Prostate gland (tissue), 2 donors: ENCODE data around the gene AKT1S1. TPM values are rescaled to one million over a fixed set of nuclear protein-coding genes. Genes with fewer than 3 reads are reported as not detected.

ENCODE experiments used
- DNase-seq: peaks from one replicate; pipeline ENCODE4 v3.0.0-alpha.2; 2019; ENCODE audit warnings: low spot score
- H3K27ac ChIP-seq, 2 donors: fragments of 200-600 bp; sonication (generic); 2 replicates each; pipeline ENCODE4 v1.5.1; 2017 to 2019
- H3K27me3 ChIP-seq: fragments of 200-600 bp; sonication (generic); replicated peaks from 2 replicates; pipeline ENCODE4 v1.5.1; 2019; ENCODE audit not compliant: insufficient read depth
- H3K36me3 ChIP-seq, 2 donors: fragments of 200-600 bp; sonication (generic); 1 replicate in 1 of 2; 2 replicates in 1 of 2; pipeline versions ENCODE4 v1.5.1 to v1.8.1; 2017 to 2019
- H3K4me1 ChIP-seq: fragments of 200-600 bp; sonication (generic); replicated peaks from 2 replicates; pipeline ENCODE4 v1.5.1; 2019
- H3K4me3 ChIP-seq, 2 donors: fragments of 200-600 bp; sonication (generic); 2 replicates each; pipeline ENCODE4 v1.5.1; 2017 to 2019
- H3K9me3 ChIP-seq: fragments of 200-600 bp; sonication (generic); 2 replicates; pipeline ENCODE4 v1.5.1; 2017
- CTCF ChIP-seq, 4 experiments: fragments of 200-600 bp in 2 of 4; fragments of 450-650 bp in 2 of 4; sonication (generic) in 2 of 4; IDR thresholded peaks; 1 replicate in 3 of 4; 2 replicates in 1 of 4; pipeline ENCODE4 v1.5.1; 2016 to 2019; ENCODE audit warnings: antibody characterized with exemption in 4 of 4, mild to moderate bottlenecking in 2 of 4, moderate library complexity in 2 of 4
- POLR2A ChIP-seq: fragments of 450-650 bp; IDR thresholded peaks from one replicate; pipeline ENCODE4 v1.6.1; 2016; ENCODE audit warnings: antibody characterized with exemption, mild to moderate bottlenecking
- POLR2AphosphoS5 ChIP-seq: sonication (generic); formaldehyde crosslinking; IDR thresholded peaks from one replicate; pipeline ENCODE4 v1.6.1; 2017; ENCODE audit warnings: antibody characterized with exemption
- WGBS: methylation state at CpG from one replicate; pipeline ENCODE4 v1.1.5; 2018; 5-methylcytosine and 5-hydroxymethylcytosine counted together
- intact Hi-C: fragments of 100-400 bp; cut with DNase I; formaldehyde crosslinking; loops from one replicate; pipeline ENCODE4 v1.14.2; 2022
- total RNA-seq, 2 donors: library from RNA; depleted of rRNA; stranded (reverse); fragments of >200 nt; gene quantifications; one replicate each; pipeline ENCODE4 v1.1.0, GENCODE V29; 2016

Gene AKT1S1
- total RNA-seq, 2 donors from 2014 or later, result 27.6 to 30.2 TPM

DNA sequence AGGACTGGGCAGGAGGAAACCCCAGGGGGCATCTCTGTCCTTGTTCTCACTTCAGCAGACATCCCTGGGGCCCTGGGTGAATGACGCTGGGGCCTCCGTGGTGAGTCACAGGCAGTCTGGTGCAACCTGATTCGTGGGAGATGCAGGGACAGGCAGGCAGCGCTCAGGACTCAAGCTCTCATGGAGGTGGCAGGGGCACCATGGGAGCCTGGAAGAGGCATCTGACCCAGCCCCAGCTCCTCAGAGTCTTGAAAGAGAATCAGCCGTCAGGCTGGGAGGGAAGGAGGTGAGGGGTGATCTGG lies 40.2 kb downstream of the AKT1S1 start:
- H3K27ac ChIP-seq, result no peak overlapping the region
- no peak overlapping the region for H3K4me3 ChIP-seq
- H3K9me3 ChIP-seq, result no peaks in the 10 kb centered on the region
- no peaks in the 10 kb centered on the region for H3K4me1 ChIP-seq
- TF ChIP-seq CTCF (IDR thresholded peaks at IDR 0.05) (no peak), POLR2A (no peak), POLR2AphosphoS5 (no peak)
- no peak for DNase-seq
- 89% methylated on average over 5 of the region's 5 CpGs for WGBS
- H3K27me3 ChIP-seq, result no peaks in the 10 kb centered on the region
- peaks cover 4 to 42% of the 10 kb centered on the region in 2 donors for H3K36me3 ChIP-seq
- intact Hi-C loops, result no loop called here

DNA sequence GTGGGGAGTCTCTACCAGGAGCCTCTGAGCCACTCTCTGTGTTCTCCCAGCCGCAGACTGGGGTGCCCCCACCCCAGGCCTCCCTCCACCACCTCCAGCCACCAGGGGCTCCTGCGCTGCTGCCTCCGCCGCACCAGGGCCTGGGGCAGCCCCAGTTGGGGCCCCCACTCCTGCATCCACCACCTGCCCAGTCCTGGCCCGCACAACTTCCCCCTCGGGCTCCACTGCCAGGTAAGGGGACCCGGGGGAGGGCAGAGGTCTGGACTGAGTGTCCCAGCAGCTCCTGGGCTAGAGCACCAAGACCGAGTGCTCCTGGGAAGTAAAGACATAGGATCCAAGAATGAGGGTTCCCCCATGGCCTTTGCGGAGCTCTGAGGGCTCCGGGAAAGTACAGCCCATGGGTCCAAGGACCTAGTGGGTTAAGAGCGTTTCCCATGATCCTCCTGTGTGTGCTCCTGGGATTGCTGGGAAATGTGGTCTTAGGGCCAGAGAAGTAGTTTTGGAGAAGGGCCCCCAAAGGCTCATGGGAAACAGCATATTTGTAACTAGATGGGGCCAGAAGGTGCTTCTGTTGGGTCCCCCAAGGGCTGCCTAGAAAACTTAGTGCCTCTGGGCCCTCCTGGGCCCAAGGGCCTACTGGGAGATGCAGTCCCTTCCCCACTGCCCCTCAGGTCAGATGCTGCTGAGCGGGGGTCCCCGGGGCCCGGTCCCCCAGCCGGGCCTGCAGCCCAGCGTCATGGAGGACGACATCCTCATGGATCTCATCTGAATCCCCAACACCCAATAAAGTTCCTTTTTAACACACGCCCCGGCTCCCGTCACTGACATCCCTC lies 40.8 kb downstream of the AKT1S1 start:
- H3K4me1 ChIP-seq, result no peaks in the 10 kb centered on the region
- H3K27ac ChIP-seq, result no peak overlapping the region
- no peak for TF ChIP-seq CTCF (IDR thresholded peaks at IDR 0.05)
- no peak for TF ChIP-seq POLR2A
- no peak for TF ChIP-seq POLR2AphosphoS5
- no peaks in the 10 kb centered on the region for H3K9me3 ChIP-seq
- no peak overlapping the region for H3K4me3 ChIP-seq
- no peak for DNase-seq
- no peaks in the 10 kb centered on the region for H3K27me3 ChIP-seq
- intact Hi-C loops, result no loop called here
- 92% methylated on average over 20 of the region's 20 CpGs for WGBS
- H3K36me3 ChIP-seq, result peaks cover 4 to 47% of the 10 kb centered on the region in 2 donors

DNA sequence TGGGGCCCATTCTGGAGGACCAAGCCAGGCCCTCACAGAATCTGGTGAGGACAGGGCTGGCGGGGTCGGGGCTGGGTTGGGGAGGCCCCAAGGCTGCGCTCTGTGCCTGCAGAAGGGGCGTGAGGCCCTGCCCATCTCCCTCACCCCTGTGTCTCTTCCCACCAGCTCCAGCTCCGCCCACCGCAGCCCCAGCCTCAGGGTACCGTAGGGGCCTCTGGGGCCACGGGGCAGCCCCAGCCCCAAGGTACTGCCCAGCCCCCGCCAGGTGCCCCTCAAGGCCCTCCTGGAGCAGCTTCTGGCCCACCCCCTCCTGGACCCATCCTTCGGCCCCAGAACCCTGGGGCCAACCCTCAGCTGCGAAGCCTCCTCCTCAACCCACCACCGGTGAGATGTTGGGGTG lies 41.6 kb downstream of the AKT1S1 start:
- Histone ChIP-seq H3K27me3 (no peaks in the 10 kb centered on the region), H3K27ac (no peak overlapping the region), H3K36me3 (peaks cover 4 to 47% of the 10 kb centered on the region in 2 donors), H3K4me1 (no peaks in the 10 kb centered on the region), H3K4me3 (no peak overlapping the region), H3K9me3 (no peaks in the 10 kb centered on the region)
- TF ChIP-seq CTCF (IDR thresholded peaks at IDR 0.05) (no peak), POLR2AphosphoS5 (no peak), POLR2A (no peak)
- 96% methylated on average over 11 of the region's 12 CpGs for WGBS
- intact Hi-C loops, result no loop called here
- no peak for DNase-seq

DNA sequence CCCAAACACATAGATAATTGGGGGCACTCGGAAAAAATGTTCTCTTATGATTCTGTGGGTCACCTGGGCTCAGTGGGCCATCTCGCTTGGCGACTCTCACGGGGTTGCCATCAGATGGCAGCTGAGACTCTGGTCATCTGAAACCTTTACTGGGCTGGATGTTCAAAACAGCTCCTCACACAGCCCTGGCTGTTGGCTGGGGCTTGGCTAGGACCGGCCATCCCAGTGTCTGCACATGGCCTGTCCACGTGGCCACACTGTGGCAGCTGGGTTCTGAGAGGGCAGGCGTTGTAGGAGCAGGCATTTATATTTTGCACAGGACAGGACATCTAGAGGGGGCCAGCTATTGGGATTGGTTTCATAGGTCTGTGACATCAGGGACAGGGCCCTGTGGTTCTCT lies 43.6 kb downstream of the AKT1S1 start:
- DNase-seq, result no peak
- no peak overlapping the region for H3K4me3 ChIP-seq
- H3K36me3 ChIP-seq, result peaks cover 4 to 48% of the 10 kb centered on the region in 2 donors
- no peak for TF ChIP-seq POLR2A
- no peak for TF ChIP-seq POLR2AphosphoS5
- TF ChIP-seq CTCF (IDR thresholded peaks at IDR 0.05), result no peak
- intact Hi-C loops, result no loop called here
- WGBS, result 91% methylated on average over 7 of the region's 7 CpGs
- no peaks in the 10 kb centered on the region for H3K4me1 ChIP-seq
- no peak overlapping the region for H3K27ac ChIP-seq
- no peaks in the 10 kb centered on the region for H3K9me3 ChIP-seq
- H3K27me3 ChIP-seq, result no peaks in the 10 kb centered on the region

- DNase-seq, result no peak
- no peaks in the 10 kb centered on the region for H3K4me1 ChIP-seq
- intact Hi-C loops, result no loop called here
- WGBS, result 67% methylated on average over 9 of the region's 9 CpGs
- no peaks in the 10 kb centered on the region for H3K9me3 ChIP-seq
- H3K27me3 ChIP-seq, result no peaks in the 10 kb centered on the region
- TF ChIP-seq POLR2A, result no peak
- TF ChIP-seq CTCF (IDR thresholded peaks at IDR 0.05), result no peak
- TF ChIP-seq POLR2AphosphoS5, result no peak
- peaks cover 4 to 52% of the 10 kb centered on the region in 2 donors for H3K36me3 ChIP-seq
- no peak overlapping the region for H3K4me3 ChIP-seq
- H3K27ac ChIP-seq, result no peak overlapping the region
These were observed 44.6 kb downstream of the AKT1S1 start for GRCh38 chr19:49832556-49832955.
